HG02840 (cell line): Measurements from ENCODE around the gene SNX8.
"Not testable (repeated sequence)": the region's sequence is repeated elsewhere in the genome, so short reads cannot be mapped to it uniquely, and the experiment has no call there.

Source experiments
- ATAC-seq: cut with Tn5 transposase; IDR thresholded peaks from one replicate; pipeline ENCODE4 v1.9.1; 2021; ENCODE audit warnings: mild to moderate bottlenecking, moderate library complexity, moderate number of reproducible peaks; ENCODE audit not compliant: unreplicated experiment, low FRiP score

Gene SNX8

GRCh38 chr7:2269089-2269990 is 44.9 kb downstream of the SNX8 start:
- ATAC-seq, result not testable (repeated sequence)

- ATAC-seq, result no peak
Observed at GRCh38 chr7:2266911-2267310, 47.3 kb downstream of the SNX8 start.

- ATAC-seq, result no peak
Observed at GRCh38 chr7:2264158-2264557, 50.1 kb downstream of the SNX8 start.

GRCh38 chr7:2263176-2263575 is 51.1 kb downstream of the SNX8 start:
- no peak for ATAC-seq

- no peak for ATAC-seq
Observed at GRCh38 chr7:2261611-2262010, 52.6 kb downstream of the SNX8 start.

GRCh38 chr7:2260820-2261219 is 53.4 kb downstream of the SNX8 start:
- no peak for ATAC-seq

- no peak for ATAC-seq
Observed at GRCh38 chr7:2259480-2259879, 54.8 kb downstream of the SNX8 start.

GRCh38 chr7:2258661-2259365 is 55.4 kb downstream of the SNX8 start:
- no peak for ATAC-seq

- no peak for ATAC-seq
Observed at GRCh38 chr7:2257651-2258050, 56.6 kb downstream of the SNX8 start.

GRCh38 chr7:2257046-2257551 is 57.1 kb downstream of the SNX8 start:
- ATAC-seq, result no peak

GRCh38 chr7:2256306-2257045 is 57.8 kb downstream of the SNX8 start:
- ATAC-seq, result no peak

- ATAC-seq, result no peak
Observed at GRCh38 chr7:2255145-2256139, 58.8 kb downstream of the SNX8 start.

GRCh38 chr7:2254429-2255144 is 59.7 kb downstream of the SNX8 start:
- ATAC-seq, result no peak

GRCh38 chr7:2253525-2254244 is 60.6 kb downstream of the SNX8 start:
- ATAC-seq, result no peak

GRCh38 chr7:2253021-2253420 is 61.2 kb downstream of the SNX8 start:
- no peak for ATAC-seq

GRCh38 chr7:2251841-2252771 is 62.1 kb downstream of the SNX8 start:
- no peak for ATAC-seq

- ATAC-seq, result no peak
Observed at GRCh38 chr7:2251381-2251780, 62.9 kb downstream of the SNX8 start.
